WERI-Rb-1 (cell line): ENCODE results near the gene GDF15.
"Not testable (repeated sequence)": the region's sequence is repeated elsewhere in the genome, so short reads cannot be mapped to it uniquely, and the experiment has no call there.

Source experiments
- DNase-seq: peaks from one replicate; pipeline ENCODE4 v3.0.0-alpha.2; 2020
- H3K27ac ChIP-seq: fragments of 250-450 bp; sonication (Bioruptor Pico); 2 replicates; pipeline ENCODE4 v1.5.1; 2020; ENCODE audit warnings: mild to moderate bottlenecking, moderate library complexity
- H3K27me3 ChIP-seq: fragments of 250-450 bp; sonication (Bioruptor Pico); 2 replicates; pipeline ENCODE4 v1.5.1; 2021; ENCODE audit warnings: mild to moderate bottlenecking, low read depth, moderate library complexity; ENCODE audit not compliant: insufficient read depth, severe bottlenecking
- H3K36me3 ChIP-seq: fragments of 250-450 bp; sonication (Bioruptor Pico); 2 replicates; pipeline ENCODE4 v1.5.1; 2020; ENCODE audit warnings: mild to moderate bottlenecking, moderate library complexity
- H3K4me3 ChIP-seq: 2 replicates; pipeline ENCODE4 v1.5.1; 2011; ENCODE audit warnings: low read depth, mild to moderate bottlenecking, control low read depth, low read length
- H3K9me3 ChIP-seq: fragments of 250-450 bp; sonication (Bioruptor Pico); 2 replicates; pipeline ENCODE4 v1.5.1; 2021; ENCODE audit warnings: mild to moderate bottlenecking, moderate library complexity; ENCODE audit not compliant: severe bottlenecking
- TF ChIP-seq, protein P1 (sequence below): IDR thresholded peaks from 2 replicates; pipeline ENCODE4 v1.5.1; 2011; ENCODE audit warnings: low read depth, mild to moderate bottlenecking, control low read depth, inconsistent platforms, low read length

The GDF15 gene

GRCh38 chr19:18361646-18362045 is 24.3 kb upstream of the GDF15 start:
- TF ChIP-seq, protein P1, sequence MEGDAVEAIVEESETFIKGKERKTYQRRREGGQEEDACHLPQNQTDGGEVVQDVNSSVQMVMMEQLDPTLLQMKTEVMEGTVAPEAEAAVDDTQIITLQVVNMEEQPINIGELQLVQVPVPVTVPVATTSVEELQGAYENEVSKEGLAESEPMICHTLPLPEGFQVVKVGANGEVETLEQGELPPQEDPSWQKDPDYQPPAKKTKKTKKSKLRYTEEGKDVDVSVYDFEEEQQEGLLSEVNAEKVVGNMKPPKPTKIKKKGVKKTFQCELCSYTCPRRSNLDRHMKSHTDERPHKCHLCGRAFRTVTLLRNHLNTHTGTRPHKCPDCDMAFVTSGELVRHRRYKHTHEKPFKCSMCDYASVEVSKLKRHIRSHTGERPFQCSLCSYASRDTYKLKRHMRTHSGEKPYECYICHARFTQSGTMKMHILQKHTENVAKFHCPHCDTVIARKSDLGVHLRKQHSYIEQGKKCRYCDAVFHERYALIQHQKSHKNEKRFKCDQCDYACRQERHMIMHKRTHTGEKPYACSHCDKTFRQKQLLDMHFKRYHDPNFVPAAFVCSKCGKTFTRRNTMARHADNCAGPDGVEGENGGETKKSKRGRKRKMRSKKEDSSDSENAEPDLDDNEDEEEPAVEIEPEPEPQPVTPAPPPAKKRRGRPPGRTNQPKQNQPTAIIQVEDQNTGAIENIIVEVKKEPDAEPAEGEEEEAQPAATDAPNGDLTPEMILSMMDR = no peak
- H3K27ac ChIP-seq = no peak overlapping the region
- H3K4me3 ChIP-seq = no peak overlapping the region
- no peaks in the 10 kb centered on the region for H3K9me3 ChIP-seq
- H3K27me3 ChIP-seq = no peaks in the 10 kb centered on the region
- no peak for DNase-seq
- H3K36me3 ChIP-seq = peaks cover 30% of the 10 kb centered on the region

- Histone ChIP-seq H3K4me3 (no peak overlapping the region), H3K9me3 (no peaks in the 10 kb centered on the region), H3K27ac (no peak overlapping the region), H3K27me3 (no peaks in the 10 kb centered on the region), H3K36me3 (peaks cover 18% of the 10 kb centered on the region)
- TF ChIP-seq, protein P1 = no peak
- DNase-seq = no peak
Observed at GRCh38 chr19:18362934-18363542, 22.9 kb upstream of the GDF15 start.

DNA sequence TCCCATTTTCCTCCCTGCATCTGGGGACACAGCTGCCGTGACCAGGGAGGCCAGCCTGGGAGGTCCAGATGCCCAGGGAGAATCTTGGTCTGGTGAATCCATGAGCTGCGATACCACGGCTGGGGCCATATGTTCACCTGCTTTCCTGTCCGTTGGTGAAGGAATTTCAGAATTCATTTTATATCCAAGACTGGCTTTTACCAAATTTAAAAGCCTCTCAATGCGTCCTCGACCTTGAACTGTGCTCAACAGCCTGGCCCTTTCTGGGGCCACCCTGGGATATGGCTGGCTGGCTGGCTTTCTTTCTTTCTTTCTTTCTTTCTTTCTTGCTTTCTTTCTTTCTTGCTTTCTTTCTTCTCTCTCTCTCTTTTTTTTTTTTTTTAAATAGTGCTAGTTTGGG is 22.2 kb upstream of the GDF15 start:
- H3K9me3 ChIP-seq = no peaks in the 10 kb centered on the region
- no peak overlapping the region for H3K27ac ChIP-seq
- H3K27me3 ChIP-seq = no peaks in the 10 kb centered on the region
- H3K36me3 ChIP-seq = peaks cover 15% of the 10 kb centered on the region
- TF ChIP-seq, protein P1 = no peak
- H3K4me3 ChIP-seq = no peak overlapping the region
- DNase-seq = no peak

GRCh38 chr19:18364277-18364825 is 21.6 kb upstream of the GDF15 start:
- not testable (repeated sequence) for H3K9me3 ChIP-seq, H3K27me3 ChIP-seq, DNase-seq, H3K4me3 ChIP-seq
- Histone ChIP-seq H3K36me3 (peaks cover 14% of the 10 kb centered on the region), H3K27ac (peak overlapping the region; percentile 25; the same call in 1 of the 2 replicates)

GRCh38 chr19:18364826-18365528 is 21.0 kb upstream of the GDF15 start:
- no peak for DNase-seq
- Histone ChIP-seq H3K36me3 (peaks cover 14% of the 10 kb centered on the region), H3K27ac (0 out of 2 replicates have a peak overlapping the region, but pooled peaks have one; percentile 7), H3K27me3 (no peaks in the 10 kb centered on the region), H3K9me3 (no peaks in the 10 kb centered on the region), H3K4me3 (no peak overlapping the region)
- TF ChIP-seq, protein P1 = no peak

DNA sequence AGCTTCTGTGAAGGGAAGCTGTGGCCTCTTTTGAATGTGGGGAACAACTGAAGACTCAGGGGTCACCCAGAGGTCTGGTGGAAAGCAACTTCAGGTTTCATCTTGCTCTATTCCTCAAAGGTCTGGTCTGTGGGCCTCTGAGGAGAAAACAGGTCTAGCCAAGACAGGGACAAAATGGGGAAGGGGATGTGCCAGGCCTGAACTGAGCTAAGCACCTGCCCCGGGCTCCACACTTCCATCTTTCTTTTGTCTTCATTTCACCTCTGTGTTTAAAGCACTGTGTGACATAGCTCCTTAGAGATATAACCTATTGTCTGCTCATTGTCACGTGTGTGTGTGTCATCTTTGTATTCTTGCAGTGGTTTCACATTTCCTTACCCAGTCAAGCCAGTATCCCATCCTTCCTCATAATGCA is 19.9 kb upstream of the GDF15 start:
- no peak overlapping the region for H3K27ac ChIP-seq
- H3K27me3 ChIP-seq = no peaks in the 10 kb centered on the region
- H3K36me3 ChIP-seq = peaks cover 14% of the 10 kb centered on the region
- no peak overlapping the region for H3K4me3 ChIP-seq
- no peaks in the 10 kb centered on the region for H3K9me3 ChIP-seq
- no peak for DNase-seq
- TF ChIP-seq, protein P1 = no peak
